Gastroesophageal sphincter (tissue), 4 donors: ENCODE results near the gene SF3B2. TPM values are rescaled to one million over a fixed set of nuclear protein-coding genes. Genes with fewer than 3 reads are reported as not detected.

Experiments used
- ATAC-seq: fragments of 150-250 bp; one replicate; pipeline ENCODE4 v1.9.1; 2016; ENCODE audit warnings: mild to moderate bottlenecking, moderate library complexity
- H3K27ac ChIP-seq, 4 donors: fragments of 200-600 bp; sonication (generic) in 3 of 4; 1 replicate in 3 of 4; 2 replicates in 1 of 4; pipeline ENCODE4 v1.5.1; 2016 to 2019
- H3K27me3 ChIP-seq: fragments of 200-600 bp; sonication (generic); one replicate; pipeline ENCODE4 v1.5.1; 2019
- H3K36me3 ChIP-seq, 2 donors: fragments of 200-600 bp; sonication (generic); one replicate each; pipeline ENCODE4 v1.5.1; 2019; ENCODE audit warnings: control low read depth in 1 of 2
- H3K4me1 ChIP-seq, 3 donors: fragments of 200-600 bp; sonication (generic); 1 replicate in 2 of 3; 2 replicates in 1 of 3; pipeline ENCODE4 v1.5.1; 2016 to 2019; ENCODE audit warnings: control low read depth in 2 of 3
- H3K4me3 ChIP-seq, 2 donors: fragments of 200-600 bp; sonication (generic); one replicate each; pipeline ENCODE4 v1.5.1; 2019; ENCODE audit warnings: mild to moderate bottlenecking in 1 of 2, moderate library complexity in 1 of 2
- H3K9me3 ChIP-seq, 3 donors: fragments of 200-600 bp; sonication (generic); one replicate each; pipeline ENCODE4 v1.5.1; 2017 to 2019; ENCODE audit warnings: control low read depth in 2 of 3
- EP300 ChIP-seq: sonication (generic); formaldehyde crosslinking; IDR thresholded peaks from one replicate; pipeline ENCODE4 v1.6.1; 2017; ENCODE audit warnings: antibody characterized with exemption, mild to moderate bottlenecking
- POLR2A ChIP-seq, 2 donors: fragments of 450-650 bp; IDR thresholded peaks; one replicate each; pipeline ENCODE4 v1.6.1; 2017; ENCODE audit warnings: antibody characterized with exemption in 2 of 2, mild to moderate bottlenecking in 2 of 2, moderate library complexity in 1 of 2
- POLR2AphosphoS5 ChIP-seq: sonication (generic); formaldehyde crosslinking; IDR thresholded peaks from one replicate; pipeline ENCODE4 v1.6.1; 2017; ENCODE audit warnings: antibody characterized with exemption
- WGBS, 2 donors: methylation state at CpG; one replicate each; pipeline ENCODE4 v1.1.5; 2018; ENCODE audit warnings: low coverage in 1 of 2; 5-methylcytosine and 5-hydroxymethylcytosine counted together
- total RNA-seq, 4 donors: library from RNA; depleted of rRNA; stranded (reverse); fragments of >200 nt; gene quantifications; one replicate each; pipeline ENCODE4 v1.1.0, GENCODE V29; 2016
- TF ChIP-seq, protein P1 (sequence below), 4 experiments: fragments of 200-600 bp in 2 of 4; fragments of 450-650 bp in 2 of 4; sonication (generic) in 1 of 4; IDR thresholded peaks; one replicate each; pipeline ENCODE4 v1.5.1; 2017 to 2019; ENCODE audit warnings: antibody characterized with exemption in 4 of 4, mild to moderate bottlenecking in 2 of 4, moderate library complexity in 2 of 4

Gene SF3B2
- total RNA-seq, 4 donors from 2014 or later: 113 to 179 (median 160) TPM

DNA sequence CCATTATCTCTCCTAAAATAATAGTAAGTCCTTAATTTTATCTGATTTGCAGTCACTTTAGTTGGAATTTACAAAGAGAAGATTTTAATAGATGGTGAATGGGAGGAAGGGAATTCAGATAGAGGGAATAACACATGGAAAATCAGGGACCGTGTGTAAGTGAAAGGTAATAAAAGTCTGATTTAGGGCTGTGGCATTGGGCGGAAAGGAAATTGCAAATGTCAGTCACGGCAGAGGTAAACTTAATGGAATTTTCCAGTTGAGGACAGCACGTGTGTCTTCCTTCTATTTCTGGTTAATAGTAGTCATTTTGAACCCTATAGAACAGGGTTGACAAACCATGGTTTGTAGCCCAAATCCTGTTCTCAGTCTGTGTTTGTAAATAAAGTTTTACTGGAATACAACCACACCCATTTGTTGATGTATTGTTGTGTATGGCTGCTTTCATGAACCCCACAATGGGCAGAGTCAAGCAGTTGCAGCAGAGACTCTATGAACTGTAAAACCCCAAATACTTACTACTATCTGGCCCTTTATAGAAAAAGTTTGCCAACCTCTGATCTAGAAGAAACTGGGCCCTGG is 52.0 kb downstream of the SF3B2 start:
- no peak overlapping the region for H3K27ac ChIP-seq
- peaks cover 0 to 12% of the 10 kb centered on the region in 2 donors for H3K36me3 ChIP-seq
- WGBS, 2 donors: 80 to 81% methylated on average over 4 of the region's 4 CpGs
- TF ChIP-seq, protein P1, sequence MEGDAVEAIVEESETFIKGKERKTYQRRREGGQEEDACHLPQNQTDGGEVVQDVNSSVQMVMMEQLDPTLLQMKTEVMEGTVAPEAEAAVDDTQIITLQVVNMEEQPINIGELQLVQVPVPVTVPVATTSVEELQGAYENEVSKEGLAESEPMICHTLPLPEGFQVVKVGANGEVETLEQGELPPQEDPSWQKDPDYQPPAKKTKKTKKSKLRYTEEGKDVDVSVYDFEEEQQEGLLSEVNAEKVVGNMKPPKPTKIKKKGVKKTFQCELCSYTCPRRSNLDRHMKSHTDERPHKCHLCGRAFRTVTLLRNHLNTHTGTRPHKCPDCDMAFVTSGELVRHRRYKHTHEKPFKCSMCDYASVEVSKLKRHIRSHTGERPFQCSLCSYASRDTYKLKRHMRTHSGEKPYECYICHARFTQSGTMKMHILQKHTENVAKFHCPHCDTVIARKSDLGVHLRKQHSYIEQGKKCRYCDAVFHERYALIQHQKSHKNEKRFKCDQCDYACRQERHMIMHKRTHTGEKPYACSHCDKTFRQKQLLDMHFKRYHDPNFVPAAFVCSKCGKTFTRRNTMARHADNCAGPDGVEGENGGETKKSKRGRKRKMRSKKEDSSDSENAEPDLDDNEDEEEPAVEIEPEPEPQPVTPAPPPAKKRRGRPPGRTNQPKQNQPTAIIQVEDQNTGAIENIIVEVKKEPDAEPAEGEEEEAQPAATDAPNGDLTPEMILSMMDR (IDR thresholded peaks at IDR 0.05): no peak
- no peak for TF ChIP-seq POLR2A (IDR thresholded peaks at IDR 0.05)
- TF ChIP-seq EP300: no peak
- TF ChIP-seq POLR2AphosphoS5: no peak
- peaks cover 0 to 13% (median 0%) of the 10 kb centered on the region in 3 donors for H3K4me1 ChIP-seq
- no peaks in the 10 kb centered on the region for H3K27me3 ChIP-seq
- ATAC-seq: no peak
- H3K4me3 ChIP-seq: no peak overlapping the region
- H3K9me3 ChIP-seq: no peaks in the 10 kb centered on the region

DNA sequence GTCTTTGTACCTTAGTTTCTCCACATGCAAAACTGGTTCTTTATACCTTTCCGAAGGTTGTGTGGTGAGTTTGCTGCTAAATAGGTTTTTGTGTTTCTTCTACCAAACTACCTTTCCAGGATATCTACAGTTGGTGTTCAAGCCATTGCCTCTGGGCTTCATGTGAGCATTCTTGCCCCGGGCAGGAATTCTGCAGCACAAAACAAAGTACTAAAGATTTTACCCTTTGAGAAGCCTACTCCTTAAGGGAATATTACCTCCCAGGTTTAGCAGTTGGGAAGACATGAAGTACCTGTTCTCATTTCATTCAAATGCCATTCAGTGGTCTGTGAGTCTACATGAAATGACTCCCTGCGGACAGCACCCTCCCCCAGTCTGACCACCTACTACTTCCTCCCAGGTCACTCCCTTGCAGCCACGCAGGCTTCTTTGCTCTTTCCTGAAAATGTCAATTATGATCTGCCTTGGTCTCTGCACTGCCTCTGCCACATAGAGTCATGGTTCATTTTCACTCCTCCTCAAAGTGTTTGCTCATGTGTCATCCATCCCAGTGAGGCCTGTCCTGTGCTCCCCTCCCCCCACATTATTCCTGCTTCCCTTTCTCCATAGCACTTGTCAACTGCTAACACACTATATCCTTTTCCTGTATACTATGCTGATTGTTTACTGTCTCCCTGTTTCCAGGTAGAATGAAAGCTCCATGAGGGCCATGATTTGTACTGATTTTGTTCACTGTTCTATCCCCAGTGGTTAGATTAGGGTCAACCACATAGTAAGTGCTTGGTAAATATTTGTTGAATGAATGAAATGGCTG is 54.8 kb downstream of the SF3B2 start:
- peaks cover 0 to 6% (median 3%) of the 10 kb centered on the region in 3 donors for H3K4me1 ChIP-seq
- no peaks in the 10 kb centered on the region for H3K9me3 ChIP-seq
- no peaks in the 10 kb centered on the region for H3K27me3 ChIP-seq
- TF ChIP-seq, protein P1 (IDR thresholded peaks at IDR 0.05): no peak
- TF ChIP-seq POLR2A (IDR thresholded peaks at IDR 0.05) (no peak), POLR2AphosphoS5 (no peak), EP300 (no peak)
- WGBS, 2 donors: 79 to 81% methylated on average over 3 to 4 of the region's 4 CpGs
- no peak overlapping the region for H3K27ac ChIP-seq
- ATAC-seq: no peak
- peaks cover 0 to 12% of the 10 kb centered on the region in 2 donors for H3K36me3 ChIP-seq
- no peak overlapping the region for H3K4me3 ChIP-seq

DNA sequence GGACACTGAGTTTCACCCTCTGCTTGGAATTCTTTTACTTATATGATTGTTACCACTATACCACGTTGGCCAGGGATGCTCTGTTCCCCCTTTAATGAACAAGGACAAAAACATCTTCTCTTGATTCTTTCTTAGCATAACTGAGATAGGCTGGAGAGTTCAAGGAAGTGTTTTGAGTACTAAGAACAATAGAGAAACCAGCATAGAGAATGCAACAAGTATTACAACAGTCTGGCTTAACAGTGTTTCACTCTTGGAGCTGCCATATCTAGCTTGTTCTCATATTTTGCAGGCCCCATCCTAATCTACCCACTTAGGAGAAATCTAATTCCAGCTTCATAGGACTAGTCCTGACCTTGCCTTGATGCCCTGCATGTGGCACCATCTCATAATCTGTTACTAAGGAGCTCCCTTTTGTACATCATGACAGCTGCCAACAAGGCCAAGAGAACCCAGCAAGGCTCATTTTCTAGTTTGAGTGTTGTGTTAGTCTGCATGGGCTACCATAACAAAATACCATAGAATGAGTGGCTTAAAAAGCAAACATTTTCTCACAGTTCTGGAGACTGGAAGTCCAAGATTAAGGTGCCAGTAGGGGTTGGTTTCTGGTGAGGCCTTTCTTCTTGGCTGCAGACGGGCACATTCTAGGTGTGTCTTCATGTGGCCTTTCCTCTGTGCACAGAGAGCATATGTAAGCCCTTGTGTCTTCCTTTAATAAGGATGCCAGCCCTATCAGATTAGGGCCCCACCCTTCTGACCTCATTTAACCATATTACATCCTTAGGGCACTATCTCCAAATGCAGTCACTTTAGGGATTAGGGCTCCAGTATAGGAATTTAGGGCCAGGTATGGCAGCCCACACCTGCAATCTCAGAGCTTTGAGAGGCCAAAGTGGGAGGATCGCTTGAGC is 55.7 kb downstream of the SF3B2 start:
- Histone ChIP-seq H3K27ac (no peak overlapping the region), H3K27me3 (no peaks in the 10 kb centered on the region), H3K36me3 (peaks cover 0 to 12% of the 10 kb centered on the region in 2 donors), H3K9me3 (no peaks in the 10 kb centered on the region), H3K4me1 (peaks cover 2 to 14% (median 11%) of the 10 kb centered on the region in 3 donors), H3K4me3 (no peak overlapping the region)
- no peak for ATAC-seq
- TF ChIP-seq, protein P1 (IDR thresholded peaks at IDR 0.05): no peak
- TF ChIP-seq EP300: no peak
- TF ChIP-seq POLR2AphosphoS5: no peak
- TF ChIP-seq POLR2A (IDR thresholded peaks at IDR 0.05): no peak
- 88% methylated on average over 3 of the region's 3 CpGs; no CpG with 5 or more reads in 1 of the 2 donors for WGBS, 2 donors

DNA sequence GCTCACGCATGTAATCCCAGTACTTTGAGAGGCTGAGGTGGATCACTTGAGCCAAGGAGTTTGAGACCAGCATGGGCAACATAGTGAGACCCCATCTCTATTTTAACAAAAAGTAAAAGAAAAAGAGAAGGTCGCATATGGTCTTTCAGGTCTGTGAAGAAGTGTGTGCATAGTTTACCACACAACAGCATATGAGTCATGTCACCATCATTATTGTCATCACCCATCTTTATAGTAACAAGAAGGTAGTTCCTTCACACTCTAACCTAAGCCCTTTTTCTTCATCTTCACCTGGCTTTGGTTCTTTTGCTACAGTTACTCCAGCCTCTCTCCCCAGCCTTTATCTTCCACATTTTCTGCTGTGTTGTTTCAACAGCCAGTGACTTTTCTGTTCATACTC is 57.1 kb downstream of the SF3B2 start:
- no peaks in the 10 kb centered on the region for H3K27me3 ChIP-seq
- WGBS, 2 donors: 85 to 100% methylated on average over 1 to 2 of the region's 2 CpGs
- no peak overlapping the region for H3K4me3 ChIP-seq
- H3K4me1 ChIP-seq: peaks cover 2 to 28% (median 15%) of the 10 kb centered on the region in 3 donors
- H3K9me3 ChIP-seq: no peaks in the 10 kb centered on the region
- TF ChIP-seq EP300 (no peak), POLR2A (IDR thresholded peaks at IDR 0.05) (no peak), POLR2AphosphoS5 (no peak)
- TF ChIP-seq, protein P1 (IDR thresholded peaks at IDR 0.05): no peak
- ATAC-seq: no peak
- H3K36me3 ChIP-seq: peaks cover 0 to 12% of the 10 kb centered on the region in 2 donors
- H3K27ac ChIP-seq: no peak overlapping the region
